K562 (cell line): ENCODE results near the gene TMEM45A. TPM values are rescaled to one million over a fixed set of nuclear protein-coding genes. Genes with fewer than 3 reads are reported as not detected.
A peak's percentile ranks its signal among the peaks of the same experiment; 100 is the strongest.

Source experiments
- ATAC-seq: fragments of 200-7000 bp; cut with Tn5 transposase; 3 replicates; pipeline ENCODE4 v1.9.1; 2020; ENCODE audit warnings: moderate library complexity
- BruUV-seq: library from RNA; stranded (reverse); fragments of 400-500 nt; replicated peaks from 2 replicates; lab custom pipeline; 2021; lab: Mats Ljungman, UMichigan
- CTCF ChIA-PET: fragments of 300-600 bp; formaldehyde crosslinking; extraction: SDS; loops from one replicate; lab custom pipeline; 2021; ENCODE audit warnings: low intra/inter-chr PET ratio; lab: Yijun Ruan, JAX
- POLR2A ChIA-PET: fragments of 300-600, 350-650 bp; sonication (Branson Sonifier 250); formaldehyde crosslinking; extraction: SDS; loops from one replicate; lab custom pipeline; 2021; ENCODE audit warnings: antibody characterized with exemption, inconsistent platforms; lab: Yijun Ruan, JAX
- DNase-seq, 4 experiments: peaks; one replicate each; pipeline versions ENCODE4 v3.0.0 to v3.0.0-alpha.2; 2011 to 2018; ENCODE audit warnings: low spot score in 3 of 4, mixed read lengths in 3 of 4; ENCODE audit errors: extremely low read depth in 1 of 4
- FAIRE-seq: peaks from 2 replicates; lab custom pipeline; 2011; peaks lifted over from hg19 to GRCh38; lab: Jason Lieb, UNC
- H2AFZ ChIP-seq: 2 replicates; pipeline ENCODE4 v1.6.0; 2011; ENCODE audit warnings: low read depth, low read length, control low read depth, inconsistent platforms
- H3K27ac ChIP-seq: fragments of 200-600 bp; 3 replicates; pipeline ENCODE4 v1.8.0; 2011; ENCODE audit warnings: low read depth, mild to moderate bottlenecking, control low read depth, inconsistent platforms, low read length, moderate library complexity, mixed read lengths; ENCODE audit errors: extremely low read depth
- H3K27me3 ChIP-seq, 2 experiments: fragments of 300-600 bp in 1 of 2; 2 replicates in 1 of 2; 3 replicates in 1 of 2; pipeline versions ENCODE4 v1.6.0 to v1.8.0; 2011; ENCODE audit warnings: inconsistent platforms in 2 of 2, low read length in 2 of 2, mild to moderate bottlenecking in 1 of 2, mixed read lengths in 1 of 2, moderate library complexity in 1 of 2; ENCODE audit not compliant: control insufficient read depth in 2 of 2, insufficient read depth in 2 of 2
- H3K36me3 ChIP-seq: fragments of 300-600 bp; 3 replicates; pipeline ENCODE4 v1.8.0; 2011; ENCODE audit warnings: mild to moderate bottlenecking, low read length, inconsistent platforms; ENCODE audit not compliant: control insufficient read depth, insufficient read depth
- H3K4me1 ChIP-seq, 2 experiments: fragments of 200-600 bp in 1 of 2; replicated peaks in 1 of 2; 2 replicates in 1 of 2; 3 replicates in 1 of 2; pipeline versions ENCODE4 v1.5.1 to v1.8.0; 2011; ENCODE audit warnings: inconsistent platforms in 2 of 2, low read length in 2 of 2, mild to moderate bottlenecking in 1 of 2, mixed read lengths in 1 of 2, moderate library complexity in 1 of 2; ENCODE audit not compliant: control insufficient read depth in 2 of 2, insufficient read depth in 2 of 2
- H3K4me2 ChIP-seq: 2 replicates; pipeline ENCODE4 v1.6.1; 2011; ENCODE audit warnings: low read length, control low read depth, inconsistent platforms, mixed read lengths; ENCODE audit not compliant: insufficient read depth
- H3K4me3 ChIP-seq: fragments of 200-600 bp; sonication (generic), shearing (Covaris generic); 2 replicates; pipeline ENCODE4 v1.5.1; 2016; ENCODE audit warnings: control low read depth, inconsistent platforms
- H3K79me2 ChIP-seq: fragments of 200-600 bp; 3 replicates; pipeline ENCODE4 v1.8.0; 2011; ENCODE audit warnings: low read length, inconsistent platforms; ENCODE audit not compliant: control insufficient read depth, insufficient read depth
- H3K9ac ChIP-seq, 2 experiments: 2 replicates each; pipeline versions ENCODE4 v1.6.0 to v1.6.1; 2011; ENCODE audit warnings: low read depth in 2 of 2, low read length in 2 of 2, control low read depth in 1 of 2, inconsistent platforms in 1 of 2, mild to moderate bottlenecking in 1 of 2, mixed read lengths in 1 of 2; ENCODE audit not compliant: insufficient read depth in 1 of 2
- H3K9me1 ChIP-seq: one replicate; pipeline ENCODE4 v1.6.0; 2011; ENCODE audit warnings: inconsistent platforms, mild to moderate bottlenecking, low read length, moderate library complexity; ENCODE audit not compliant: control insufficient read depth, insufficient read depth
- H3K9me3 ChIP-seq: replicated peaks from 2 replicates; pipeline ENCODE4 v1.5.1; 2011; ENCODE audit warnings: low read depth, low read length, inconsistent platforms; ENCODE audit not compliant: control insufficient read depth, insufficient read depth
- H4K20me1 ChIP-seq: replicated peaks from 2 replicates; pipeline ENCODE4 v1.6.1; 2011; ENCODE audit warnings: low read length, inconsistent platforms, mixed read lengths; ENCODE audit not compliant: control insufficient read depth, insufficient read depth
- CBFA2T3 ChIP-seq: fragments of 450-650 bp; IDR thresholded peaks from 2 replicates; pipeline ENCODE4 v1.6.1; 2017
- EWSR1 ChIP-seq: fragments of 450-650 bp; IDR thresholded peaks from 2 replicates; pipeline ENCODE4 v1.6.1; 2018; ENCODE audit warnings: borderline replicate concordance, mild to moderate bottlenecking, low read depth, moderate library complexity; ENCODE audit not compliant: partially characterized antibody
- FOS ChIP-seq: IDR thresholded peaks from 3 replicates; pipeline ENCODE4 v1.6.1; 2011; ENCODE audit not compliant: insufficient read length; ENCODE audit errors: extremely low read depth
- HINFP ChIP-seq: fragments of 450-650 bp; conservative IDR thresholded peaks from 2 replicates; pipeline ENCODE4 v1.6.1; 2016; ENCODE audit warnings: missing genetic modification characterization, low read depth, mild to moderate bottlenecking, control low read depth, missing compliant biosample characterization
- MTA2 ChIP-seq: fragments of 450-650 bp; IDR thresholded peaks from 2 replicates; pipeline ENCODE4 v1.6.1; 2016; ENCODE audit warnings: low read depth
- SAFB ChIP-seq: fragments of 200-400 bp; formaldehyde crosslinking; IDR thresholded peaks from 2 replicates; pipeline ENCODE4 v1.6.1; 2017; ENCODE audit warnings: low read depth, low read length, borderline replicate concordance
- TCF3 ChIP-seq: sonication (generic); formaldehyde crosslinking; IDR thresholded peaks from 2 replicates; pipeline ENCODE4 v1.4.0; 2020; ENCODE audit warnings: mild to moderate bottlenecking, missing genetic modification reagents
- TEAD1 ChIP-seq, 2 experiments: fragments of 450-650 bp in 1 of 2; sonication (generic) in 1 of 2; formaldehyde crosslinking; IDR thresholded peaks; 2 replicates each; pipeline versions ENCODE4 v1.4.0 to v1.8.0; 2020 to 2022; ENCODE audit warnings: mild to moderate bottlenecking in 2 of 2, missing genetic modification reagents in 1 of 2
- ZNF282 ChIP-seq: sonication (generic); formaldehyde crosslinking; IDR thresholded peaks from 2 replicates; pipeline ENCODE4 v1.8.1; 2023; ENCODE audit warnings: missing genetic modification reagents
- WGBS: fragments of 100-300 bp; shearing (Covaris generic); methylation state at CpG from one replicate; pipeline ENCODE4 v1.1.6; 2016; ENCODE audit warnings: low coverage, mixed read lengths; ENCODE audit not compliant: insufficient coverage; ENCODE audit errors: missing lambda C conversion rate; 5-methylcytosine and 5-hydroxymethylcytosine counted together
- in situ Hi-C: fragments of 300-500 bp; cut with MboI; formaldehyde crosslinking; loops from 4 replicates; pipeline ENCODE4 v1.15.0; 2018; ENCODE audit warnings: inconsistent platforms, mixed read lengths
- intact Hi-C: fragments of 100-400 bp; cut with micrococcal nuclease; formaldehyde crosslinking; loops from 2 replicates; pipeline ENCODE4 v1.14.2; 2022
- polyA plus RNA-seq, 8 experiments: library from polyadenylated mRNA; depleted of rRNA in 4 of 8; stranded (reverse) in 5 of 8; unstranded in 3 of 8; fragments of >200 nt; fragmentation: Nextera tagmentation in 2 of 8; fragmentation: Illumina TruSeq in 1 of 8; extraction: Ambion mirVana in 2 of 8; extraction: Trizol in 1 of 8; gene quantifications; 2 replicates each; pipeline versions ENCODE4 v1.2.1 to v1.2.3, GENCODE V29; 2011 to 2014; ENCODE audit warnings: inconsistent platforms in 1 of 8, missing spikeins in 1 of 8
- total RNA-seq, 7 experiments: library from RNA; depleted of rRNA in 6 of 7; stranded (reverse); fragments of >200 nt in 6 of 7; fragmentation: Illumina TruSeq in 2 of 7; extraction: Trizol in 2 of 7; gene quantifications; 2 replicates each; pipeline versions ENCODE4 v1.2.1 to v1.2.3, GENCODE V29; 2011 to 2021; ENCODE audit warnings: low replicate concordance in 1 of 7

TMEM45A gene
- total and polyA plus RNA-seq, 9 of the 15 experiments (the other 6 are each of a cell fraction or from before 2014, with no cell fraction given) = 0.41 to 4.1 (median 0.95) TPM

GRCh38 chr3:100556673-100557310, 64.4 kb downstream of the TMEM45A start (continued):
- no peak for TF ChIP-seq HINFP (tag)
- TF ChIP-seq MTA2 = no peak
- TF ChIP-seq ZNF282 = no peak
- TF ChIP-seq, all 486 proteins: peak for 0

- Histone ChIP-seq H3K27ac (no peak overlapping the region), H3K9ac (no peak overlapping the region), H3K36me3 (no peaks in the 10 kb centered on the region), H3K79me2 (no peaks in the 10 kb centered on the region), H4K20me1 (no peaks in the 10 kb centered on the region), H3K4me2 (no peak overlapping the region), H2AFZ (no peak overlapping the region), H3K9me3 (no peaks in the 10 kb centered on the region), H3K4me1 (no peaks in the 10 kb centered on the region), H3K9me1 (no peaks in the 10 kb centered on the region), H3K27me3 (no peaks in the 10 kb centered on the region)
- CTCF ChIA-PET = no interaction called here
- ATAC-seq = no peak
- POLR2A ChIA-PET = interaction anchor here (1.4 kb wide), 1 partner anchor 11 kb away, joined by 3 read pairs; no protein-coding TSS in a partner anchor
- WGBS = 9% methylated on average over 7 of the region's 7 CpGs
- intact Hi-C loops = no loop called here
- FAIRE-seq = no peak
- no TSS peak for BruUV-seq
- TF ChIP-seq FOS = no peak
- TF ChIP-seq CBFA2T3 = peak; percentile 56
- no peak for TF ChIP-seq TEAD1 (CRISPR knock-in tag; IDR thresholded peaks at IDR 0.05)
- TF ChIP-seq EWSR1 = no peak
- no peak for TF ChIP-seq SAFB
- TF ChIP-seq TCF3 = peak; percentile 9; the same call in 1 of the 2 replicates
- TF ChIP-seq, all 486 proteins: peak for 2
- peak in 1 of 4 experiments; percentile 22 for DNase-seq
- no peak overlapping the region for H3K4me3 ChIP-seq
- in situ Hi-C loops = no loop called here
These were observed 65.8 kb downstream of the TMEM45A start for GRCh38 chr3:100558233-100558632.
